ENCODE measurements around the gene DHRS11.

DHRS11 gene, protein sequence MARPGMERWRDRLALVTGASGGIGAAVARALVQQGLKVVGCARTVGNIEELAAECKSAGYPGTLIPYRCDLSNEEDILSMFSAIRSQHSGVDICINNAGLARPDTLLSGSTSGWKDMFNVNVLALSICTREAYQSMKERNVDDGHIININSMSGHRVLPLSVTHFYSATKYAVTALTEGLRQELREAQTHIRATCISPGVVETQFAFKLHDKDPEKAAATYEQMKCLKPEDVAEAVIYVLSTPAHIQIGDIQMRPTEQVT

DNA sequence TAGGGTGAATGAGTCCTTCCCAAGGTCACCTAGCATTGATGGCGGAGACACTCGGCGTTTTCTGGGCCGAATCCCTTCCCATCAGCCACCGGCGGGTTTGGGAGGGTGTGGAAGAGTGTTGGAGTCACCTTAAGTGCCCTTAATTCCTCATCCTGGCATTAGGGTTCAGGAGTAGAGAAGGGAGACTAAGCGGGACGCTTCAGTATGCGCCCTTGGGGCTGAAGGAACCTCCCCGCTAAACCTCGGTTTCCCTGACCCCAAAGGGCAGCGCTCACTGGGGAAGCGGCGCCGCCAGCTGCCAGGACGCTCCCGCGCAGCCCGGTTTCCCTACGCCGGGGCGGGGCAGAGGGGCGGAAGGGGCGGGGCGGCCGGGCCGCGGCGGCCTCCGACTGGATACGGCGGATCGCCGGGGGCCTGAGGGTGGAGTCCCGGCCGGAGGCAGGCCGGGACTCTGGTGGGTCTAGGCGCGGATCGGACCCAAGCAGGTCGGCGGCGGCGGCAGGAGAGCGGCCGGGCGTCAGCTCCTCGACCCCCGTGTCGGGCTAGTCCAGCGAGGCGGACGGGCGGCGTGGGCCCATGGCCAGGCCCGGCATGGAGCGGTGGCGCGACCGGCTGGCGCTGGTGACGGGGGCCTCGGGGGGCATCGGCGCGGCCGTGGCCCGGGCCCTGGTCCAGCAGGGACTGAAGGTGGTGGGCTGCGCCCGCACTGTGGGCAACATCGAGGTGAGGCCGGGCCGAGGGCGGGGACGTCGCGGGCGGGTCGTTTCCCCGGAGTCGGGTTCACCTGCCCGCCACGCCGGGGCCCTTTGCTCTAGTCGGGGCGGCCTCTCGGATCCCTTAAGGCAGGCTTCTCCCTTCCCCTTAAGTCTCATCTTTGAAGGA lies at the start of gene DHRS11:
Gene DHRS11 (plus strand): TSS at position 446 of the 882 bp plus-strand sequence. CDS start 131 bp downstream, at position 577.
- Mint-ChIP-seq H3K27me3 (no peaks in the 10 kb centered on the region), H3K36me3 (ENCODE audit: low read depth) (peaks cover 34% of the 10 kb centered on the region)

DNA sequence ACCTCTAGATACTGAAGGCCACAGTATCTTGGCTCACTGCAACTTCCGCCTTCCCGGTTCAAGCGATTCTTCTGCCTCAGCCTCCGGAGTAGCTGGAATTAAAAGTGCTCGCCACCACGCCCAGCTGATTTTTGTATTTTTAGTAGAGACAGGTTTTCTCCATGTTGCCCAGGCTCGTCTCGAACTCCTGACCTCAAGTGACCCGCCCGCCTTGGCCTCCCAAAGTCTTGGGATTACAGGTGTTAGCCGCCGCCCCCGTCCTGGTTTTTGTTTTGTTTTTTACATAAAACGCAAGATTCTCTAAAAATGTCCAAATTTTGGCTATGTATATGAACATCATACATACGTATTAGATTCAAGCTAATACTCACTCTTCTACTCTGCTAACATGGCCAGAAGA lies 48.9 kb upstream of the DHRS11 start:
- H3K4me3 Mint-ChIP-seq = peak overlapping the region; percentile 10
- H3K9me3 Mint-ChIP-seq = no peaks in the 10 kb centered on the region
- peaks cover 37% of the 10 kb centered on the region for H3K36me3 Mint-ChIP-seq (ENCODE audit: low read depth)
- no peaks in the 10 kb centered on the region for H3K27me3 Mint-ChIP-seq
- peaks cover 24% of the 10 kb centered on the region for H3K4me1 Mint-ChIP-seq (ENCODE audit: low read depth)
- no peak overlapping the region for H3K27ac Mint-ChIP-seq

More for the DNA sequence above, at the start of gene DHRS11:
- Mint-ChIP-seq H3K27ac (peak within 1 kb of the TSS; percentile 26), H3K9me3 (no peaks in the 10 kb centered on the region), H3K4me3 (peak within 1 kb of the TSS; percentile 83), H3K4me1 (ENCODE audit: low read depth) (peaks cover 32% of the 10 kb centered on the region)

DNA sequence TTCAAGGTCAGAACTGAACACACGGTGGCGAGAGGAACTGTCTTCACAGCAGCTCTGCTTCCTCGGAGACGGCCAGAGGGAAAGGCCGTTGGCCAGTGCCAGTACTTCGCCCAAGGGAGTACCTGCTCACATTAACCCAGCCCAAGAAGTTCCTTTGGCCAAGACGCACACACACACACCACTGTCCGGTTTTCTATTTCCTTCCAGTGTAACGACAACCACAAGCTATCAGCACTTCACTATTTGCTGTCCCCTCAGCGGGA lies 47.7 kb upstream of the DHRS11 start:
- peak overlapping the region; percentile 98 for H3K27ac Mint-ChIP-seq
- peak overlapping the region; percentile 96 for H3K4me3 Mint-ChIP-seq
- no peaks in the 10 kb centered on the region for H3K9me3 Mint-ChIP-seq
- H3K4me1 Mint-ChIP-seq (ENCODE audit: low read depth) = peaks cover 35% of the 10 kb centered on the region
- H3K36me3 Mint-ChIP-seq (ENCODE audit: low read depth) = peaks cover 34% of the 10 kb centered on the region
- H3K27me3 Mint-ChIP-seq = no peaks in the 10 kb centered on the region

DNA sequence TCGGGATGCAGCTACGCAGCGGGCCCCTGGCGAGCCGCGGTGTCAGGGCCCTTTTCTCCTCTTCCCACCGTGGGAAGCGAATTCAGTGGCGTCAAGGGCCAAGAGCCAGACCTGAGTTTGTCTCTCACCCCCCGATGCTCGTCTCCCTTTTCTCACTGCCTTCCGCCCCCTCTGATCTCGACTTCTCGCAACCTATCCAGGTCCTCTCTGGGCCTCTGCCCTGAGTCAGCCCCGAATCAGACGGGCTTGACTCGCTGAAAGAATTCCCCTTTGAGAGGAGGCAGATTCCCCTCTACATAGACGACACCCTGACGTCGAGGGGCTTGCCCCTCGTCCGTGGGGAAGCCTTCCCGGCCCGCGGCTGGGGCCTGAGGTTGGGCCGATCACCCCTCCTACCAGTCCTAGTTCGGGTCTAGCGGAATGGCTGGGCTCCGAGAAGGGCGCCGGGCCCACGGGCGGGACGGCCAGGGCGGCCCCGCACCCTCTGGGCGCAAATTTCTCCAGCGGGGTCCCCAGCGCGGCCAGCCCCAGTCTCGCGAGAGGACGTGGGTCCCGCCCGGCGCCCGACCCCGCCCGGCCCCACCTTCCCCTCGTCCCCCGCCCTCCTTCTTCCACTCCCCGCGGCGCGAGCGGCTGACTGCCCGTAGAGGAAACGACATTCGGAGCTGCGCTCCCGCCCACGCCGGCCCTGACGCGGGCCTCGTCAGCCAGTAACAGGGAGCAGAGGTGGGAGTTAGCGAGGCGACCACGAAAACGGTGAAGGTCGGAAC lies 47.2 kb upstream of the DHRS11 start, which contains the start of gene GGNBP2:
Gene GGNBP2 (plus strand): TSS at position 613 of the 770 bp plus-strand sequence. CDS start 806 bp downstream, outside the sequence.
- peak within 1 kb of the TSS; percentile 96 for H3K4me3 Mint-ChIP-seq
- no peaks in the 10 kb centered on the region for H3K27me3 Mint-ChIP-seq
- peak within 1 kb of the TSS; percentile 98 for H3K27ac Mint-ChIP-seq
- H3K4me1 Mint-ChIP-seq (ENCODE audit: low read depth) = peaks cover 39% of the 10 kb centered on the region
- H3K36me3 Mint-ChIP-seq (ENCODE audit: low read depth) = peaks cover 32% of the 10 kb centered on the region
- H3K9me3 Mint-ChIP-seq = no peaks in the 10 kb centered on the region

DNA sequence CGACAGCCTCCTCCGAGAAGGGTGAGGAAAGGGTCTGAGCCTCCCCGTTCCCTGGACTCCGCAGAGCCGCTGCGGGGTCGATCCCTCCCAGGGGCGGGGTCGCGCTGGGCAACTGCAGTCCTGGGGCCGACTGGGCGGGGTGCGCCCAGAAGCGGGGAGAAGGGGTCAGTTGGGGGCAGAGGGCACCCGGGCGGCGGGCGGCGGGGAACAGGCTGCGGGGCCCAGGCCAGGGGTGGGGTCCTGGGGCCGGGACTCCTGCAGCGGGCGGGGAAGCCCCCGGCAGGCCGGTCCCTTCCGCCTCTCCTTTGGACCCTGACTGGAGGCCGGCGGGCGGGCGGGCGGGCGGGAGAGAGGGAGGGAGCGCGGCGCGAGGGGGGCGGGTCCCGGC lies 46.6 kb upstream of the DHRS11 start:
- Mint-ChIP-seq H3K4me1 (ENCODE audit: low read depth) (peaks cover 45% of the 10 kb centered on the region), H3K27ac (peak overlapping the region; percentile 93), H3K36me3 (ENCODE audit: low read depth) (peaks cover 29% of the 10 kb centered on the region), H3K9me3 (no peaks in the 10 kb centered on the region), H3K27me3 (no peaks in the 10 kb centered on the region), H3K4me3 (peak overlapping the region; percentile 96)

DNA sequence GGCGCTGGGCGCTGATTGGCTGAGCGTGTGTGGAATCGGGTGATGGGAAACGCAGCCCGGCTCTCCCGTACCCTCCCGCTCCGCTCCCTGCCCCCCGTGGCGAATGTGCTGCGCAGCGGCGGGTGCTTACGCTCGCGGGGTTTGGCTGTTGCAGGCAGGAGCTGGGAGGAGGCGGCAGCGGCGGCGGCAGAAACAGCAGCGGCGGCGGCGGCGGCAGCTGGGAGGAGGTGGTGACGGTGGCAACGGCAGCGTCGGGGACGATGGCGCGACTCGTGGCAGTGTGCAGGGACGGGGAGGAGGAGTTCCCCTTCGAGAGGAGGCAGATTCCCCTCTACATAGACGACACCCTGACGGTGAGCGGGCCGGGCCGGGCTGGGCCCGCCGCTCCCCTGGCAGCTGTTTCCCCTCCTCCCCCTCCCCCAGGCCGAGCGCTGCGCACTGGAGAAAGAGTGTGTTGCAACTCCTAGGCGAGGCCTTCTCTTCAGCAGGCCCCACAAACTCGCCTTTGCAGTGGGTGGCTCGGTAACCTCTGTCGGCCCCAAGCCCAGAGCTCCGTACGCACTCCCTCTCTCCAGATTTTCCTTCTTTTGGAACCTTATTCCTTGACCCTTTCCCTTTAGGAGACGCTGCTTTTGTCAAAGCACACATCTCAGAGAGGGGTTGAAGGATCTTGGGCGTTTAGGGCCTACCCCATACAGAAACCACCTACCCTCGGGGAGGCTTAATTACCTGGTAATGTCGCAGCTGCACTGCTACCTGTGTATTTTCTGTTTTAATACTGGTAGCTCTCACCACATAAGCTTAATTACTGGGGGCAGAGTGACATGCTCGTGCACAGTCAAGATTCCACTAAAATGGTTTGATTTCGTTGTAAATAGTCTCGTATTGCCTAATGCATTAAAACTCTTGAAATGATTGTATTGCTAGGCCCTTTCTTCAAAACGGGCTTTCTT lies 45.9 kb upstream of the DHRS11 start:
- peaks cover 51% of the 10 kb centered on the region for H3K4me1 Mint-ChIP-seq (ENCODE audit: low read depth)
- H3K36me3 Mint-ChIP-seq (ENCODE audit: low read depth) = peaks cover 26% of the 10 kb centered on the region

DNA sequence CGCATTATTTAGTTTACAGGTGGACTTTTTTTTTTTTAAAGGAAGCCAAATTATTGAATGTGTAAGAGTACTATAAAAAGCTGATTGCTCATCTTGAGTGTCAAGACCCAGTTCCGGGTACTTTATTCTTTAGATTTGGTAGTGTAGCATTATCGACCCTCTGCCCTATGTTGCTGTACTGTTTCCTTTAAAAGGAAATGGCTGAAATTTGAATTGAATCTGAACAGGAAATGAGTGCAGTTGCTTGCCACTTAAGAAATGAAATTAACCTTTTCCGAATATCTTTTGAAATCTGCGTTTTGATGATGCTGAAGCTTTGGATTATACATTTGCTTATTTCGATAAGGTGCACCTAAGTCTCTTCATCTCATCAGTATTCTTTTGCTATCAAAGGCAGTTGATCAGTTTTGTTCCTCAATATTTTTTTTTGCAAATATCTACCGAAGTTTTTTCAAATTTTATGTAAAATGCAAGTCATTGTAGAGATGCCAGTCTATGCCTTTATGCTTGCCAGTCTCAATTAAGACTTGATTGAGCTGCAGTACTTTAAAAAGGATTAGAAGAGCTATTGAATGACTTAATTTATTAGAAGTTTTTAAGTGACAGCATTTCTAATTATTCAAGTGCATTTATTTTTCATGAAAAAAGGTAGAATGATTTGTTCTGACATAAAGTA lies 45.1 kb upstream of the DHRS11 start:
- H3K4me1 Mint-ChIP-seq (ENCODE audit: low read depth) = peaks cover 57% of the 10 kb centered on the region
- no peaks in the 10 kb centered on the region for H3K9me3 Mint-ChIP-seq
- peak overlapping the region; percentile 96 for H3K27ac Mint-ChIP-seq
- no peaks in the 10 kb centered on the region for H3K27me3 Mint-ChIP-seq
- peak overlapping the region; percentile 96 for H3K4me3 Mint-ChIP-seq
- H3K36me3 Mint-ChIP-seq (ENCODE audit: low read depth) = peaks cover 28% of the 10 kb centered on the region

More for the DNA sequence above, 45.9 kb upstream of the DHRS11 start:
- peak overlapping the region; percentile 96 for H3K27ac Mint-ChIP-seq
- H3K4me3 Mint-ChIP-seq = peak overlapping the region; percentile 96
- no peaks in the 10 kb centered on the region for H3K27me3 Mint-ChIP-seq
- no peaks in the 10 kb centered on the region for H3K9me3 Mint-ChIP-seq

DNA sequence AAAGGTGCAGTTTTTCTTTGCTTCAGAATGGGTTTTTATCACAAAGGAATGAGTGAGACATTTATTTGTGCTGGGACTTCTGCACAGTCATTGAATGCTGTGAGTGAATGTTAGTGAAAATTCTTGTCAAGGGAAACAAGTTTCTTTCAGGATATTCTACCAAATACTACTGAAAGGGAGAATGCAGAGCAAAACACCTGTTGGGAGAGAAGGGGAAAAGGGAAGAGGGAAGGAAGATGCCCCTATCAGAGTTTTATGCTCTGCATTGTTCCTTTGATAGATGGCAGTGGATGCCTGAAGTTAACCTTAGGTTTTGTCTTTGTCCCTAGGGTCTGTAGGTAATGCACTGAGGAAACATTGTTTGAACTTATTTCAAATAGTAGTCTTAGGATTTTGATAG lies 43.9 kb upstream of the DHRS11 start:
- Mint-ChIP-seq H3K36me3 (ENCODE audit: low read depth) (peaks cover 31% of the 10 kb centered on the region), H3K27me3 (no peaks in the 10 kb centered on the region), H3K27ac (peak overlapping the region; percentile 88), H3K9me3 (no peaks in the 10 kb centered on the region), H3K4me3 (peak overlapping the region; percentile 96), H3K4me1 (ENCODE audit: low read depth) (peaks cover 67% of the 10 kb centered on the region)

DNA sequence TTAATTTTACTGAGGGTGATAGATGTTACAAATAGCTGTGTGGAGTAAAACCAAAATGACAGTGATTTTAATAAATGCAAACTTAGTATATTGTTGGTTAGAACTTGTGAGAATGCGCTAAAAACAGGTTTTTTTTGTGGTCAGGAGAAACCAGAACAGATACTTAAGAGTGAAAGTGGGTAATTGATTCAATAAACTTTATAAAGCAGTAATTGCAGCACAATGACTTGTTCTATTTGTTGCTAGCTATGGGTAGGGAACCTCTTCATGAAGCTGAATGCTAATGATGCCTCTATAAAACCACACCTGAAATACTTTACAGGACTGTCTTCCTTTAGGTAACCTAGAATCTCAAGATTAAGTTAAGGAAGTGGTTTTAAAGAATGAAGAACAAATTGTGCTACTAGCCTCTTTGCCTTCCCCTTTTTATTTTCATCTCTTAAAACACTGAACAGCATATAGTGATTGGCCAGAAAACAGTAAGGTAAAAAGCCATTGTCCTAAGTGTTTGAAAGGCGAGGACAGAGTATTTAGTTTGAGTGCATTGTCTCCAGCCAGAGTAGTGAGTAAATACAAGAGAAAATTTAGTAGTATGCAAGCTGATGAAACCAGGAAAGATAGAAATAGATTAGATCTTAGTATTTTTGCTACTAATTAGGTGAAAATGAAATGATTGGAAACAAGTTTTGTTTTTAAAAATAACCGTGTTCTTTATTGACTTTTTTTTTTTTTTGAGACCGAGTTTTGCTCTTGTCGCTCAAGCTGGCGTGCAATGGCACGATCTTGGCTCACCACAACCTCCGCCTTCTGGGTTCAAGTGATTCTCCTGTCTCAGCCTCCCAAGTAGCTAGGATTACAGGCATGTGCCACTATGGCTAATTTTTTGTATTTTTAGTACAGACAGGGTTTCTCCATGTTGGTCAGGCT lies 40.9 kb upstream of the DHRS11 start:
- Mint-ChIP-seq H3K27me3 (no peaks in the 10 kb centered on the region), H3K36me3 (ENCODE audit: low read depth) (peaks cover 48% of the 10 kb centered on the region), H3K9me3 (no peaks in the 10 kb centered on the region), H3K27ac (peak overlapping the region; percentile 17), H3K4me3 (peak overlapping the region; percentile 36), H3K4me1 (ENCODE audit: low read depth) (peaks cover 79% of the 10 kb centered on the region)

DNA sequence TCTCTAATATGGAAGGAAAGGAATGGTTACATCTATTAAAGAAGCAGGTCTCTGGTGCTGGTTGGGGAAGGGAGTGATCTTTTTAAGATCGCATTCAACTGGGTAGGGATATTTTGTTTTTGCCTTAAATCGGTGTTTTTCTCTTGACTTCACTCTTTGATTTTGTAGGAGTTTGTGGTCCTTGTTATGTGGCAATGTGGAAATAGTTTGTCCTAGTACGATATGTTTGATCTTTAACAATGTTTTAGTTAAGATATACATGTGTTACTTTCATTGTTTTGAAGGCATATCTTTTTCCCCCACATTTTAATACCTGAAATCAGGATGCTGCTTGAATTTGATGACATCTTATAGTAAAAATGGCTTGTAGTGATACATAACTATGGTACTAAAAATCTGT lies 38.2 kb upstream of the DHRS11 start:
- peaks cover 63% of the 10 kb centered on the region for H3K4me1 Mint-ChIP-seq (ENCODE audit: low read depth)

DNA sequence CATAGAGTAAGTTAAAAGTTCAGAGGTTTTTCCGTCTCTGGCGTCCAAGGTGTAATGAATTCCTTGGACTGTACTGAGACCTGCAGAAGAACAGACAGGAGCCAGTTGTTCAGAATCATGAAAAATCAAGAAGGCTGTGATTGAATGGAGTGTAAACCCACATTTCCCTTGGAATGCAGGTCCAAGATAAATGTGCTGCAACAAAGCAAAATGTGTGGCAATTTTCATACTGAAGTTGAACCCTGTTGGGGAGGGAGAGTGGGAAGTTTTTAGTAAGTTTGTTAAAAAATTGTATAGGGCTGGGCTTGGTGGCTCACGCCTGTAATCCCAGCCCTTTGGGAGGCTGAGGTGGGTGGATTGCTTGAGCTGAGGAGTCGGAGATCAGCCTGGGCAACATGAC lies 25.6 kb upstream of the DHRS11 start:
- H3K27ac Mint-ChIP-seq = no peak overlapping the region
- H3K4me3 Mint-ChIP-seq = no peak overlapping the region
- peaks cover 9% of the 10 kb centered on the region for H3K4me1 Mint-ChIP-seq (ENCODE audit: low read depth)
- H3K27me3 Mint-ChIP-seq = no peaks in the 10 kb centered on the region
- H3K9me3 Mint-ChIP-seq = no peaks in the 10 kb centered on the region
- H3K36me3 Mint-ChIP-seq (ENCODE audit: low read depth) = peaks cover 62% of the 10 kb centered on the region

More for the DNA sequence above, 38.2 kb upstream of the DHRS11 start:
- Mint-ChIP-seq H3K36me3 (ENCODE audit: low read depth) (peaks cover 48% of the 10 kb centered on the region), H3K4me3 (peak overlapping the region; percentile 9), H3K9me3 (no peaks in the 10 kb centered on the region), H3K27me3 (no peaks in the 10 kb centered on the region), H3K27ac (peak overlapping the region; percentile 68)

DNA sequence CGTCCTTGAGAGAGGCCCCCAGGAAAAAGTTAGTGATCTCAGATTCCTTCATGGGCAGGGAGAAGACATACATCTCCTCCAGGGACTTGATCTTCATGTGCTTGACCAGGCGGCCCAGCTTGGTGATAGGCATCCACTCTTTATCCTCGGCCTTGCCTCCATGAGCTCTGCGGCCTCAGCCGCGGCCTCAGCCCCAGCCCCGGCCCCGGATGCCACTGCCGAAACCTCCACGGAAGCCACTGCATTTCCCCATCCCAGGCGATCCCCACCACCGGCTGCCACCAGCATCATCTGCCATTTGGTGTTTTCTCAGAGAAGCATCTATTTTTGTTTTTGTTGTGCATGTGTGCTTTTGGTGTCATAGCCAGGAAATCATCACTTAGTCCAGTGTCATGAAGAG lies 16.7 kb upstream of the DHRS11 start:
- Mint-ChIP-seq H3K9me3 (no peaks in the 10 kb centered on the region), H3K4me3 (no peak overlapping the region), H3K4me1 (ENCODE audit: low read depth) (peaks cover 8% of the 10 kb centered on the region), H3K27me3 (no peaks in the 10 kb centered on the region), H3K27ac (no peak overlapping the region), H3K36me3 (ENCODE audit: low read depth) (peaks cover 68% of the 10 kb centered on the region)

DNA sequence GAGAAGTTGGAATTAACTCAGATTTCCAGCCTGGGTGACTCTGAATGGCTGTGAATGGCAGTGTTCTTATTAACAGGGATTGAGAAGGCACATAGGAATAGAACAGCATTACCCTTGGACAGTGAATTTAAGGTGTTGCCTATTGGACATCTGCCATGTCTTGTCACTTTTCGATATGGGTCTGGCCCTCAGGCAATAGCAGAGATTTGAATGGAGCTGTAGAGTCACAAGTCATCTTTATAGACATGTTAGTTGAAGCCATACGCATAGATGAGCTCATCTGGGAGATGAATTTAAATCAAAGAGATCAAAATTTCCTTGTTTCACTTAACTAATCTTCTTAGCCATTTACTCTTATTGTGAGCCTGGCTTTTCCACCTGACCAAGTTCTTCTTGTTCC lies 14.9 kb upstream of the DHRS11 start:
- Mint-ChIP-seq H3K4me1 (ENCODE audit: low read depth) (peaks cover 8% of the 10 kb centered on the region), H3K36me3 (ENCODE audit: low read depth) (peaks cover 79% of the 10 kb centered on the region)

More for the DNA sequence above, 14.9 kb upstream of the DHRS11 start:
- Mint-ChIP-seq H3K9me3 (no peaks in the 10 kb centered on the region), H3K4me3 (no peak overlapping the region), H3K27ac (no peak overlapping the region), H3K27me3 (no peaks in the 10 kb centered on the region)
